ENCODE results near the gene PCDHA8. TPM values are rescaled to one million over a fixed set of nuclear protein-coding genes. Genes with fewer than 3 reads are reported as not detected.
"Not testable (repeated sequence)": the region's sequence is repeated elsewhere in the genome, so short reads cannot be mapped to it uniquely, and the experiment has no call there.

The PCDHA8 gene
- total RNA-seq, 1 experiment from 2014 or later = not detected

DNA sequence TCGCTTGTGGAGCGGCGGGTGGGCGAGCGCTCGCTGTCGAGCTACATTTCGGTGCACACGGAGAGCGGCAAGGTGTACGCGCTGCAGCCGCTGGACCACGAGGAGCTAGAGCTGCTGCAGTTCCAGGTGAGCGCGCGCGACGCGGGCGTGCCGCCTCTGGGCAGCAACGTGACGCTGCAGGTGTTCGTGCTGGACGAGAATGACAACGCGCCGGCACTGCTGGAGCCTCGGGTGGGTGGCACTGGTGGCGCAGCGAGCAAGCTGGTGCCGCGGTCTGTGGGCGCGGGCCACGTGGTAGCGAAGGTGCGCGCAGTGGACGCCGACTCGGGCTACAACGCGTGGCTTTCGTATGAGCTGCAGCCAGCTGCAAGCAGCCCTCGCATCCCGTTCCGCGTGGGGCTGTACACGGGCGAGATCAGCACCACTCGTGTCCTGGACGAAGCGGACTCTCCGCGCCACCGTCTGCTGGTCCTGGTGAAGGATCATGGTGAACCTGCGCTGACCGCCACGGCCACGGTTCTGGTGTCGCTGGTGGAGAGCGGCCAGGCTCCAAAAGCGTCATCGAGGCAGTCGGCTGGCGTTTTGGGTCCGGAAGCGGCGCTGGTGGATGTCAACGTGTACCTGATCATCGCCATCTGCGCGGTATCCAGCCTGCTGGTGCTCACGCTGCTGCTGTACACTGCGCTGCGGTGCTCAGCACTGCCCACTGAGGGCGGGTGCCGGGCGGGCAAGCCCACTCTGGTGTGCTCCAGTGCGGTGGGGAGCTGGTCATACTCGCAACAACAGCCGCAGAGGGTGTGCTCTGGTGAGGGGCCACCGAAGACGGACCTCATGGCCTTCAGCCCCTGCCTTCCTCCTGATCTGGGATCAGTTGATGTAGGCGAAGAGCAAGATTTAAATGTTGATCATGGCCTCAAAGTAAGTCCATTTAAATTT, 2.1 kb downstream of the PCDHA8 start:
- intact Hi-C loops (cut with micrococcal nuclease) = no loop called here
- H3K36me3 ChIP-seq (ENCODE audit: control insufficient read depth in 1 of 2, insufficient read depth in 2 of 2, low read length in 2 of 2) = no peaks in the 10 kb centered on the region
- no peak for ATAC-seq
- H3K4me1 ChIP-seq (ENCODE audit: control insufficient read depth in 1 of 2, insufficient read depth in 2 of 2, low read length in 2 of 2) = no peaks in the 10 kb centered on the region
- H3K9me3 ChIP-seq (ENCODE audit: control insufficient read depth in 1 of 2, insufficient read depth in 1 of 2, low read depth in 1 of 2, low read length in 2 of 2) = no peaks in the 10 kb centered on the region
- H2AFZ ChIP-seq (ENCODE audit: low read depth, low read length, poor library complexity, severe bottlenecking) = no peak overlapping the region
- no peaks in the 10 kb centered on the region for H3K27me3 ChIP-seq (ENCODE audit: insufficient read depth, low read length)
- BruUV-seq (replicated peaks) = no TSS peak
- DNase-seq (ENCODE audit: low read depth, low spot score) = no peak
- H3K79me2 ChIP-seq (ENCODE audit: insufficient read depth, low read length) = no peaks in the 10 kb centered on the region
- ChIA-PET RAD21 (ENCODE audit: low non-redundant PET in 1 of 2, low total read pairs in 2 of 2, uncharacterized antibody in 2 of 2, unreplicated experiment in 2 of 2) (no interaction called here), POLR2A (no interaction called here), CTCF (no interaction called here)
- no peak overlapping the region for H3K4me2 ChIP-seq (ENCODE audit: low read length)
- H3K9me2 ChIP-seq (ENCODE audit: insufficient read depth) = no peaks in the 10 kb centered on the region
- no peak overlapping the region for H3K9ac ChIP-seq (ENCODE audit: low read length)
- no peaks in the 10 kb centered on the region for H4K20me1 ChIP-seq (ENCODE audit: insufficient read depth)
- no peak overlapping the region for H3K4me3 ChIP-seq (replicated peaks in 1 of 2; ENCODE audit: low read depth in 1 of 2, low read length in 2 of 2)
- no peak overlapping the region for H3K27ac ChIP-seq (ENCODE audit: low read depth, low read length)
- no peak for TF ChIP-seq FOSL1 (IDR thresholded peaks at IDR 0.05; ENCODE audit: low read depth)
- TF ChIP-seq ZNF274 (IDR thresholded peaks at IDR 0.05; ENCODE audit: low read depth, low read length) = no peak
- no peak for TF ChIP-seq ELF1 (IDR thresholded peaks at IDR 0.05; ENCODE audit: borderline replicate concordance, low read depth)
- TF ChIP-seq, protein P1, sequence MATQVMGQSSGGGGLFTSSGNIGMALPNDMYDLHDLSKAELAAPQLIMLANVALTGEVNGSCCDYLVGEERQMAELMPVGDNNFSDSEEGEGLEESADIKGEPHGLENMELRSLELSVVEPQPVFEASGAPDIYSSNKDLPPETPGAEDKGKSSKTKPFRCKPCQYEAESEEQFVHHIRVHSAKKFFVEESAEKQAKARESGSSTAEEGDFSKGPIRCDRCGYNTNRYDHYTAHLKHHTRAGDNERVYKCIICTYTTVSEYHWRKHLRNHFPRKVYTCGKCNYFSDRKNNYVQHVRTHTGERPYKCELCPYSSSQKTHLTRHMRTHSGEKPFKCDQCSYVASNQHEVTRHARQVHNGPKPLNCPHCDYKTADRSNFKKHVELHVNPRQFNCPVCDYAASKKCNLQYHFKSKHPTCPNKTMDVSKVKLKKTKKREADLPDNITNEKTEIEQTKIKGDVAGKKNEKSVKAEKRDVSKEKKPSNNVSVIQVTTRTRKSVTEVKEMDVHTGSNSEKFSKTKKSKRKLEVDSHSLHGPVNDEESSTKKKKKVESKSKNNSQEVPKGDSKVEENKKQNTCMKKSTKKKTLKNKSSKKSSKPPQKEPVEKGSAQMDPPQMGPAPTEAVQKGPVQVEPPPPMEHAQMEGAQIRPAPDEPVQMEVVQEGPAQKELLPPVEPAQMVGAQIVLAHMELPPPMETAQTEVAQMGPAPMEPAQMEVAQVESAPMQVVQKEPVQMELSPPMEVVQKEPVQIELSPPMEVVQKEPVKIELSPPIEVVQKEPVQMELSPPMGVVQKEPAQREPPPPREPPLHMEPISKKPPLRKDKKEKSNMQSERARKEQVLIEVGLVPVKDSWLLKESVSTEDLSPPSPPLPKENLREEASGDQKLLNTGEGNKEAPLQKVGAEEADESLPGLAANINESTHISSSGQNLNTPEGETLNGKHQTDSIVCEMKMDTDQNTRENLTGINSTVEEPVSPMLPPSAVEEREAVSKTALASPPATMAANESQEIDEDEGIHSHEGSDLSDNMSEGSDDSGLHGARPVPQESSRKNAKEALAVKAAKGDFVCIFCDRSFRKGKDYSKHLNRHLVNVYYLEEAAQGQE (IDR thresholded peaks at IDR 0.05; ENCODE audit: low read depth) = no peak
- TF ChIP-seq YY1 (IDR thresholded peaks at IDR 0.05; ENCODE audit: extremely low read depth, insufficient replicate concordance, low read depth, low read length) = no peak
- no peak for TF ChIP-seq RAD21 (IDR thresholded peaks at IDR 0.05; ENCODE audit: low read depth)
- no peak for TF ChIP-seq SP1 (IDR thresholded peaks at IDR 0.05; ENCODE audit: low read depth)
- TF ChIP-seq ZFX (IDR thresholded peaks at IDR 0.05) = no peak
- no peak for TF ChIP-seq JUND (IDR thresholded peaks at IDR 0.05)
- TF ChIP-seq SIN3A (IDR thresholded peaks at IDR 0.05; ENCODE audit: low read depth) = no peak
- TF ChIP-seq, protein P2, sequence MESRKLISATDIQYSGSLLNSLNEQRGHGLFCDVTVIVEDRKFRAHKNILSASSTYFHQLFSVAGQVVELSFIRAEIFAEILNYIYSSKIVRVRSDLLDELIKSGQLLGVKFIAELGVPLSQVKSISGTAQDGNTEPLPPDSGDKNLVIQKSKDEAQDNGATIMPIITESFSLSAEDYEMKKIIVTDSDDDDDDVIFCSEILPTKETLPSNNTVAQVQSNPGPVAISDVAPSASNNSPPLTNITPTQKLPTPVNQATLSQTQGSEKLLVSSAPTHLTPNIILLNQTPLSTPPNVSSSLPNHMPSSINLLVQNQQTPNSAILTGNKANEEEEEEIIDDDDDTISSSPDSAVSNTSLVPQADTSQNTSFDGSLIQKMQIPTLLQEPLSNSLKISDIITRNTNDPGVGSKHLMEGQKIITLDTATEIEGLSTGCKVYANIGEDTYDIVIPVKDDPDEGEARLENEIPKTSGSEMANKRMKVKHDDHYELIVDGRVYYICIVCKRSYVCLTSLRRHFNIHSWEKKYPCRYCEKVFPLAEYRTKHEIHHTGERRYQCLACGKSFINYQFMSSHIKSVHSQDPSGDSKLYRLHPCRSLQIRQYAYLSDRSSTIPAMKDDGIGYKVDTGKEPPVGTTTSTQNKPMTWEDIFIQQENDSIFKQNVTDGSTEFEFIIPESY (IDR thresholded peaks at IDR 0.05; ENCODE audit: extremely low read depth, insufficient replicate concordance, low read length) = no peak
- no peak for TF ChIP-seq POLR2AphosphoS5 (IDR thresholded peaks at IDR 0.05; ENCODE audit: low read depth, low read length)

DNA sequence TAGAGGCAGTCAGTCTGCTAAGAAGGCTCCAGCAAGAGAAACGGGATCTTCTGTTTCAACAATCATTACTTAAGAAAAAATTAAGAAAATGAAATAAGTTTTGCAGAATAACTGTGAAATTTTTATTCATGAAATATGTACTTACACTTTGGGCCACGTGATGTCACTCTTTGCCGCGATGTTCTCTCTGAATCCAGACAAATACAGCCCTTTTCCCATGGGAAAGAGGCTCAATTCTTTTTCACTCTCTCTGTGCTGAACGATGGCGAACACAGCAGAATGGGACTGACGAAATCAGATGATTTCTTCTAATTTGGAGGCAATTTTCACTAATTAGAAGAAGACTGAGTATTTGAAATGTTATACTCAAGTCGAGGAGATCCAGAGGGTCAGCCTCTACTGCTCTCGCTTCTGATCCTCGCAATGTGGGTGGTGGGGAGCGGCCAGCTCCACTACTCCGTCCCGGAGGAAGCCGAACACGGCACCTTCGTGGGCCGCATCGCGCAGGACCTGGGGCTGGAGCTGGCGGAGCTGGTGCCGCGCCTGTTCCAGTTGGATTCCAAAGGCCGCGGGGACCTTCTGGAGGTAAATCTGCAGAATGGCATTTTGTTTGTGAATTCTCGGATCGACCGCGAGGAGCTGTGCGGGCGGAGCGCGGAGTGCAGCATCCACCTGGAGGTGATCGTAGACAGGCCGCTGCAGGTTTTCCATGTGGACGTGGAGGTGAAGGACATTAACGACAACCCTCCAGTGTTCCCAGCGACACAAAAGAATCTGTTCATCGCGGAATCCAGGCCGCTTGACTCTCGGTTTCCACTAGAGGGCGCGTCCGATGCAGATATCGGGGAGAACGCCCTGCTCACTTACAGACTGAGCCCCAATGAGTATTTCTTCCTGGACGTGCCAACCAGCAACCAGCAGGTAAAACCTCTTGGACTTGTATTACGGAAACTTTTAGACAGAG, 7.4 kb downstream of the PCDHA8 start, which contains the start of gene PCDHA9:
PCDHA9 (plus strand) TSS at position 244 of the 964 bp plus-strand sequence; CDS start at position 358, 114 bp downstream.
- H3K36me3 ChIP-seq (ENCODE audit: control insufficient read depth in 1 of 2, insufficient read depth in 2 of 2, low read length in 2 of 2); H3K4me2 ChIP-seq (ENCODE audit: low read length); BruUV-seq (replicated peaks); H4K20me1 ChIP-seq (ENCODE audit: insufficient read depth); CTCF ChIA-PET; H3K4me1 ChIP-seq (ENCODE audit: control insufficient read depth in 1 of 2, insufficient read depth in 2 of 2, low read length in 2 of 2); RAD21 ChIA-PET (ENCODE audit: low non-redundant PET in 1 of 2, low total read pairs in 2 of 2, uncharacterized antibody in 2 of 2, unreplicated experiment in 2 of 2); intact Hi-C loops (cut with micrococcal nuclease); H3K27ac ChIP-seq (ENCODE audit: low read depth, low read length); H3K9me2 ChIP-seq (ENCODE audit: insufficient read depth); H3K9ac ChIP-seq (ENCODE audit: low read length); H3K9me3 ChIP-seq (ENCODE audit: control insufficient read depth in 1 of 2, insufficient read depth in 1 of 2, low read depth in 1 of 2, low read length in 2 of 2); H2AFZ ChIP-seq (ENCODE audit: low read depth, low read length, poor library complexity, severe bottlenecking); ATAC-seq; H3K27me3 ChIP-seq (ENCODE audit: insufficient read depth, low read length); POLR2A ChIA-PET; H3K4me3 ChIP-seq (replicated peaks in 1 of 2; ENCODE audit: low read depth in 1 of 2, low read length in 2 of 2); H3K79me2 ChIP-seq (ENCODE audit: insufficient read depth, low read length); DNase-seq (ENCODE audit: low read depth, low spot score): not testable (repeated sequence)

Data from HCT116 (cell line).